Neural progenitor cell (in vitro differentiated cells): ENCODE results near the gene CDCA4.

Experiments
- EZH2phosphoT487 ChIP-seq: fragments of 200-600 bp; sonication (generic); IDR thresholded peaks from 2 replicates; pipeline ENCODE4 v1.6.1; 2017; ENCODE audit warnings: antibody characterized with exemption
- TF ChIP-seq, protein P1 (sequence below): fragments of 200-600 bp; sonication (generic); IDR thresholded peaks from 2 replicates; pipeline ENCODE4 v1.5.1; 2017; ENCODE audit warnings: antibody characterized with exemption, mild to moderate bottlenecking

DNA sequence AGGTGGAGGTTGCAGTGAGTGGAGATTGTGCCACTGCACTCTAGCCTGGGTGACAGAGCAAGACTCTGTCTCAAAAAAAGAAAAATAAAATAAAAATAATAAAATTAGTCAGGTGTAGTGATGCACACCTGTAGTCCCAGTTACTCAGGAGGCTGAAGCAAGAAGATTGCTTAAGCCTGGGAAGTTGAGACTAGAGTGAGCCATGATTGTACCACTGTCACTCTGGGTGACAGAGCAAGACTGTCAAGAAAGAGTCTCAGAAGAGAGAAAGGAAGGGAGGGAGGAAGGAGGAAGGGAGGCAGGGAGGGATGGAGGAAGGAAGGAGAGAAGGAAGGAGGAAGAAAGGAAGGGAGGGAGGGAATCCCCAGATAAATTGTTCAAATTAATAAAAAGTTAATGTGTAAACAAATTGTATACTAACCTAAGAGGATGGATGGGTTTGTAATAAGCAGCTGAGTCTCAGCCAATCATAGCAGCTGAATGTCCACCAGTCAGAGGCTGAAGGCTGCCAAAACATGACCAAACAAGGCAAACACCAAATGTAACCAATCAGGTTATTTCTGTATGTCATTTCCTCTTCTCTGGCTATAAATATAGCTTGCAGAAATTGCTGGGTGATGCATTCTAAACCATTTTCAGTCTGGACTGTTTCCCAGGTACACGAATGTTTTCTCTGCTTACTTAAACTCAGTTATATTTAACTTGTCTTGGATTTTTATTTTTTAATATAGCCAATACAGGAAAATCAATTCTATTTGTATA is 6.1 kb upstream of the CDCA4 start:
- TF ChIP-seq, protein P1, sequence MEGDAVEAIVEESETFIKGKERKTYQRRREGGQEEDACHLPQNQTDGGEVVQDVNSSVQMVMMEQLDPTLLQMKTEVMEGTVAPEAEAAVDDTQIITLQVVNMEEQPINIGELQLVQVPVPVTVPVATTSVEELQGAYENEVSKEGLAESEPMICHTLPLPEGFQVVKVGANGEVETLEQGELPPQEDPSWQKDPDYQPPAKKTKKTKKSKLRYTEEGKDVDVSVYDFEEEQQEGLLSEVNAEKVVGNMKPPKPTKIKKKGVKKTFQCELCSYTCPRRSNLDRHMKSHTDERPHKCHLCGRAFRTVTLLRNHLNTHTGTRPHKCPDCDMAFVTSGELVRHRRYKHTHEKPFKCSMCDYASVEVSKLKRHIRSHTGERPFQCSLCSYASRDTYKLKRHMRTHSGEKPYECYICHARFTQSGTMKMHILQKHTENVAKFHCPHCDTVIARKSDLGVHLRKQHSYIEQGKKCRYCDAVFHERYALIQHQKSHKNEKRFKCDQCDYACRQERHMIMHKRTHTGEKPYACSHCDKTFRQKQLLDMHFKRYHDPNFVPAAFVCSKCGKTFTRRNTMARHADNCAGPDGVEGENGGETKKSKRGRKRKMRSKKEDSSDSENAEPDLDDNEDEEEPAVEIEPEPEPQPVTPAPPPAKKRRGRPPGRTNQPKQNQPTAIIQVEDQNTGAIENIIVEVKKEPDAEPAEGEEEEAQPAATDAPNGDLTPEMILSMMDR = no peak
- TF ChIP-seq EZH2phosphoT487 = no peak
